GM12864 (cell line): Measurements from ENCODE around the gene TBC1D1.
A peak's percentile ranks its signal among the peaks of the same experiment; 100 is the strongest.

Source experiments
- DNase-seq: peaks from one replicate; pipeline ENCODE4 v3.0.0-alpha.2; 2011; ENCODE audit warnings: low read depth
- H3K4me3 ChIP-seq: 2 replicates; pipeline ENCODE4 v1.5.1; 2011; ENCODE audit warnings: mild to moderate bottlenecking, low read depth, low read length, control low read depth
- CTCF ChIP-seq: IDR thresholded peaks from 2 replicates; pipeline ENCODE4 v1.5.1; 2011; ENCODE audit warnings: low read depth, mild to moderate bottlenecking, moderate library complexity, low read length, control low read depth, inconsistent platforms; ENCODE audit errors: missing control alignments

Gene TBC1D1

GRCh38 chr4:38173935-38174518 is 283.1 kb downstream of the TBC1D1 start:
- no peak for TF ChIP-seq CTCF
- DNase-seq = no peak
- H3K4me3 ChIP-seq = no peak overlapping the region

GRCh38 chr4:38174801-38175200 is 283.9 kb downstream of the TBC1D1 start:
- TF ChIP-seq CTCF = no peak
- no peak for DNase-seq
- H3K4me3 ChIP-seq = no peak overlapping the region

GRCh38 chr4:38176165-38176564 is 285.3 kb downstream of the TBC1D1 start:
- no peak overlapping the region for H3K4me3 ChIP-seq
- no peak for TF ChIP-seq CTCF
- no peak for DNase-seq

GRCh38 chr4:38177035-38177546 is 286.2 kb downstream of the TBC1D1 start:
- H3K4me3 ChIP-seq = no peak overlapping the region
- peak; percentile 22 for DNase-seq
- no peak for TF ChIP-seq CTCF

GRCh38 chr4:38177641-38178391 is 286.9 kb downstream of the TBC1D1 start:
- H3K4me3 ChIP-seq = no peak overlapping the region
- no peak for TF ChIP-seq CTCF
- DNase-seq = no peak

GRCh38 chr4:38178392-38178995 is 287.6 kb downstream of the TBC1D1 start:
- DNase-seq = no peak
- H3K4me3 ChIP-seq = no peak overlapping the region
- TF ChIP-seq CTCF = no peak
